NCI-H1048 (cell line): ENCODE measurements around the gene DECR2.

ENCODE experiments used
- DNase-seq: peaks from one replicate; lab custom pipeline; 2025; lab: John Stamatoyannopoulos, UW

DECR2 gene

DNA sequence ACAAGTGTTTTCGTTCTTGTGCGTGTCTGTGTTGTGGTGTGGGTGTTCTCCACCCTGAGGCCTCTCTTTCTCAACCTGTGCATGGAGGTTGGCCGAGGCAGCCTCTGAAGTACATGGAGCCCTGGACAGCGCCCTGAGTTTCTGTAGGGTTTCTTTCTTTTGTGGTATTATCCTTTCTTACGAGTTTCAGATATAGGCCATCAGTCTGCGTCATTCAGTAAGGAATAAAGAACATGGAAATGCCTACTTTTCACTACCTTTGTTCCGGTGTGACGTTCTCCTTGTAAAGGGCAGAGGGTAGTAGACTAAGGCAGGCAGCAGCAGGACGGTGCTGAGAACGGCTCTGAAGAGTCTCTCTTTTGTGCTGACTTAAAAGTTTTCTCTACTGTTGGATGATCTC is 42.3 kb downstream of the DECR2 start:
- DNase-seq = no peak

DNA sequence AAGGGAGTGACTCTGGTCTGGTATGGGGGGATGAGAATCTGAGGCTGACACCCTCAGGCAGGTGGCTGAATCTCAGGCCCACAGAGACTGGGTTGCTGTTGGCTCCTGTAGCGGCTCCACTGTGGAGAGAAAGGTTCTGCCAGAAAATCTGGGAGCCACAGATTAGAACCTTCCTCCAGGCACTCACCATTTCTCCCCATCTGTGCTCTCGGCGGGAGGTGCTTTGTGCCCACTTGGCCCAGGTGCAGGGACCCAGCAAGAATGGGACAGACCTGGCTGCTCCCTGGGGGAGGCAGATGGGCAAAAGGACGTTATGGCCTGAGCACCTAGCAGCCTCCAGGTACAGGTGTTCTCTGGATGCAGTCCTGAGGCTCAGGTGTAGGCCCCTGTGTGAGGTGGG is 43.9 kb downstream of the DECR2 start:
- no peak for DNase-seq

DNA sequence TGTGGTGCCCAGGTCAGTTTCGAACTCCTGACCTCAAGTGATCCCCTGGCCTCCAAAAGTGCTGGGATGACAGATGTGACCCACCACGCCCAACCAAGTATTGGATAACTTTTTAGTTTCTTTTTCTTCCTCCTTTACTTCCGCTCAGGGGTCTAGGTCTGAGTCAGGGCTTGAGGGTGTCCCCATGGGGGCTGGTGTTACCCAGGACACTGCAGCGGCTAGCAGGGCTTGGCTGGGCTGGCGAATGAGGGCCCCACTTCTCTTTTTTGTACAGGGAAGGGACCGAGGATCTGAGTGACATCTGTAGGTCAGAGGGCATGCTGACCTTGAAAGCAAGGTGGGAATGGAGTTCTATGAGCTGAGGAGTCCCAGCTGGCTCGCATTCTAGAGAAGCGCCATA is 48.7 kb downstream of the DECR2 start:
- DNase-seq = no peak

- no peak for DNase-seq
These were observed 49.3 kb downstream of the DECR2 start for GRCh38 chr16:450785-451512.

GRCh38 chr16:454397-454940 is 52.8 kb downstream of the DECR2 start:
- no peak for DNase-seq

- no peak for DNase-seq
These were observed 53.8 kb downstream of the DECR2 start for GRCh38 chr16:455453-455852.

DNA sequence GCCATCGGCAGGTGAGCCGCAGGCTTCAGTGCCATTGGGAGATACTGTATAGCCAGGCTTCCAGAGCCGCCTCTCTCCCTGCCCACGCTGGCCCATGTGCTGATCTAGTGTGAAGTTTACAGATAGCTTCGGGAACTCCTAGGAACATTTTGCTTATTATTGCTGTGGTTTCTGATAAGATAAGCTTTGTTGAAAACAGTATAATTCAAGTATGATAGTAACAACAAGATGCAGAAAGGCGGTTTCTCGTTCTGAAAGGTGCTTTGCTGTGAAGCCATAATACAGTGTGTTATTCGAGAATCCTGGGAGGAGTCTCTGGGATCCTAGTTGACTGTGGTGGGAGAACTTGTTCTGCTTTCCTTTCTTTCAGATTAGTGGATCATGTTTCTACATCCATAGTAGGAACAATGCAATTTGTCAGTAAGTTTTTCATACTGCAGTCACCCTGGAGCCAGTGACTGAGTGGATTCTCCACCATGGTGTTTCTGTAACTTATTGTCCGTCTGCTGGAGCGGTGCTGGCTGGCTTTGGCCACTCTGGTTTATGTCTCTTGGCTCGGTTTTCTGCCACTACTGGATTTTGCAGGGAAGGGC is 55.3 kb downstream of the DECR2 start:
- DNase-seq = no peak

GRCh38 chr16:457732-458400 is 56.2 kb downstream of the DECR2 start:
- DNase-seq = no peak

DNA sequence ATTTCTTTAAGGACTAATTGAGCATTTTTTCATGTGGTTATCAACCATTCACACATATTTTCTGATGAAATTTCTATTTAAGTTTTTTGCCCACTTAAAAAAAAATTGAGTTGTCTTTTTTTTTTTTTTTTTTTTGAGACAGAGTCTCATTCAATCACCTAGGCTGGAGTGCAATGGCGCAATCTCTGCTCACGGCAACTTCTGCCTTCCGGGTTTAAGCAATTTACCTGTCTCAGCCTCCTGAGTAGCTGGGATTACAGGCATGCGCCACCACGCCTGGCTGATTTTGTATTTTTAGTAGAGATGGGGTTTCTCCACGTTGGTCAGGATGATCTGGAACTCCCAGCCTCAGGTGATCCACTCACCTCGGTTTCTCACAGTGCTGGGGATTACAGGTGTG is 58.1 kb downstream of the DECR2 start:
- DNase-seq = no peak

DNA sequence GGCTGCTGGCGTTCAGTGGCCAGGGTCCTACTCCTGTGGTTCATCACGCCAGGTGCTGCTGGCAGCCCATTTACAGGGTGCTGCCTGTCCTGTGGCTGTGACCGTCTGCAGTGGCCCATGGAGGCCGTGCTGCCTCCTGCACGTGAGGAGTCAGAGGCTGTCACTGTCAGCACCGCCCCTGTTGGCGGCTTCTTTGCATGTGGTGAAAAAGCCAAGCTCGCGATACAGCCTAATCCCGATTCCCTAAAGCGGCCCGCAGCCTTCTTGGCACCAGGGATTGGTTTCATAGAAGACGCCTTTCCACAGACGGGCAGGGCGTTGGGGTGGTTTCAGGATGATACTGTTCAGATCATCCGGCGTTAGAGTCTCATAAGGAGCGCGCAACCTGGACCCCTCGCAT is 59.1 kb downstream of the DECR2 start:
- DNase-seq = no peak
